K562 (cell line): ENCODE results near the gene CLCN6. TPM values are rescaled to one million over a fixed set of nuclear protein-coding genes. Genes with fewer than 3 reads are reported as not detected.
A peak's percentile ranks its signal among the peaks of the same experiment; 100 is the strongest.

ENCODE experiments used
- CBX8 ChIP-seq: fragments of 200-600 bp; sonication (generic); IDR thresholded peaks from 2 replicates; pipeline ENCODE4 v1.6.1; 2012; ENCODE audit warnings: borderline replicate concordance, mixed run types, low read depth, mild to moderate bottlenecking, moderate library complexity, mixed read lengths, low read length, control low read depth, inconsistent platforms; ENCODE audit not compliant: poor library complexity, severe bottlenecking; ENCODE audit errors: extremely low read depth
- DACH1 ChIP-seq: fragments of 450-650 bp; IDR thresholded peaks from 2 replicates; pipeline ENCODE4 v1.6.1; 2018; ENCODE audit not compliant: partially characterized antibody
- ELF4 ChIP-seq: fragments of 450-650 bp; formaldehyde crosslinking; IDR thresholded peaks from 2 replicates; pipeline ENCODE4 v1.4.0; 2022; ENCODE audit warnings: missing genetic modification characterization
- GABPB1 ChIP-seq: sonication (generic); formaldehyde crosslinking; IDR thresholded peaks from 2 replicates; pipeline ENCODE4 v1.8.0; 2022; ENCODE audit warnings: mild to moderate bottlenecking, missing genetic modification reagents
- KAT8 ChIP-seq: fragments of 450-650 bp; IDR thresholded peaks from 2 replicates; pipeline ENCODE4 v1.6.1; 2016; ENCODE audit warnings: low read depth, mild to moderate bottlenecking
- KDM5B ChIP-seq: fragments of 200-600 bp; sonication (generic); IDR thresholded peaks from 2 replicates; pipeline ENCODE4 v1.6.1; 2012; ENCODE audit warnings: low read depth, mild to moderate bottlenecking, moderate library complexity, low read length, control low read depth, inconsistent platforms; ENCODE audit not compliant: insufficient replicate concordance
- MAFK ChIP-seq: IDR thresholded peaks from 2 replicates; pipeline ENCODE4 v1.6.1; 2011; ENCODE audit warnings: low read length, improper control_type of control experiment
- MCM5 ChIP-seq: fragments of 450-650 bp; IDR thresholded peaks from 2 replicates; pipeline ENCODE4 v1.6.1; 2016; ENCODE audit warnings: low read depth
- MIER1 ChIP-seq: fragments of 450-650 bp; IDR thresholded peaks from 2 replicates; pipeline ENCODE4 v1.6.1; 2016; ENCODE audit warnings: antibody characterized with exemption, mild to moderate bottlenecking, low read depth
- MTA2 ChIP-seq: fragments of 450-650 bp; IDR thresholded peaks from 2 replicates; pipeline ENCODE4 v1.6.1; 2016; ENCODE audit warnings: low read depth
- NBN ChIP-seq: fragments of 450-650 bp; IDR thresholded peaks from 2 replicates; pipeline ENCODE4 v1.6.1; 2016; ENCODE audit warnings: low read depth, mild to moderate bottlenecking
- PHF8 ChIP-seq: fragments of 200-600 bp; sonication (generic); IDR thresholded peaks from 2 replicates; pipeline ENCODE4 v1.6.1; 2012; ENCODE audit warnings: mixed run types, mild to moderate bottlenecking, inconsistent platforms, low read length, moderate library complexity, borderline replicate concordance
- POLR2AphosphoS2 ChIP-seq: IDR thresholded peaks from 2 replicates; pipeline ENCODE4 v1.6.1; 2012; ENCODE audit warnings: low read length, improper control_type of control experiment
- SMARCA4 ChIP-seq: fragments of 450-650 bp; IDR thresholded peaks from 2 replicates; pipeline ENCODE4 v1.6.1; 2016
- TEAD4 ChIP-seq, 2 experiments: sonication (generic) in 1 of 2; formaldehyde crosslinking in 1 of 2; IDR thresholded peaks; 2 replicates each; pipeline versions ENCODE4 v1.6.1 to v1.8.0; 2012 to 2022; ENCODE audit warnings: borderline replicate concordance in 1 of 2, inconsistent platforms in 1 of 2, low read length in 1 of 2, mild to moderate bottlenecking in 1 of 2, missing genetic modification reagents in 1 of 2
- TRIM28 ChIP-seq: fragments of 450-650 bp; IDR thresholded peaks from 2 replicates; pipeline ENCODE4 v1.6.1; 2017
- ZNF644 ChIP-seq: fragments of 200-800 bp; sonication (Bioruptor generic); IDR thresholded peaks from 2 replicates; pipeline ENCODE4 v1.6.1; 2016; ENCODE audit warnings: low read depth, missing genetic modification characterization, missing compliant biosample characterization
- polyA plus RNA-seq, 8 experiments: library from polyadenylated mRNA; depleted of rRNA in 4 of 8; stranded (reverse) in 5 of 8; unstranded in 3 of 8; fragments of >200 nt; fragmentation: Nextera tagmentation in 2 of 8; fragmentation: Illumina TruSeq in 1 of 8; extraction: Ambion mirVana in 2 of 8; extraction: Trizol in 1 of 8; gene quantifications; 2 replicates each; pipeline versions ENCODE4 v1.2.1 to v1.2.3, GENCODE V29; 2011 to 2014; ENCODE audit warnings: inconsistent platforms in 1 of 8, missing spikeins in 1 of 8
- total RNA-seq, 7 experiments: library from RNA; depleted of rRNA in 6 of 7; stranded (reverse); fragments of >200 nt in 6 of 7; fragmentation: Illumina TruSeq in 2 of 7; extraction: Trizol in 2 of 7; gene quantifications; 2 replicates each; pipeline versions ENCODE4 v1.2.1 to v1.2.3, GENCODE V29; 2011 to 2021; ENCODE audit warnings: low replicate concordance in 1 of 7
- TF ChIP-seq, protein P1 (sequence below): fragments of 450-650 bp; formaldehyde crosslinking; IDR thresholded peaks from 2 replicates; pipeline ENCODE4 v1.4.0; 2022; ENCODE audit warnings: missing genetic modification characterization
- TF ChIP-seq, protein P2 (sequence below): fragments of 450-650 bp; formaldehyde crosslinking; IDR thresholded peaks from 2 replicates; pipeline ENCODE4 v1.4.0; 2020; ENCODE audit warnings: mild to moderate bottlenecking, moderate library complexity
- TF ChIP-seq, protein P3 (sequence below): sonication (generic); formaldehyde crosslinking; IDR thresholded peaks from 2 replicates; pipeline ENCODE4 v1.8.0; 2022; ENCODE audit warnings: mild to moderate bottlenecking, missing genetic modification reagents

Gene CLCN6
- total and polyA plus RNA-seq, 9 of the 15 experiments (the other 6 are each of a cell fraction or from before 2014, with no cell fraction given) = 2.0 to 21.8 (median 13.6) TPM

DNA sequence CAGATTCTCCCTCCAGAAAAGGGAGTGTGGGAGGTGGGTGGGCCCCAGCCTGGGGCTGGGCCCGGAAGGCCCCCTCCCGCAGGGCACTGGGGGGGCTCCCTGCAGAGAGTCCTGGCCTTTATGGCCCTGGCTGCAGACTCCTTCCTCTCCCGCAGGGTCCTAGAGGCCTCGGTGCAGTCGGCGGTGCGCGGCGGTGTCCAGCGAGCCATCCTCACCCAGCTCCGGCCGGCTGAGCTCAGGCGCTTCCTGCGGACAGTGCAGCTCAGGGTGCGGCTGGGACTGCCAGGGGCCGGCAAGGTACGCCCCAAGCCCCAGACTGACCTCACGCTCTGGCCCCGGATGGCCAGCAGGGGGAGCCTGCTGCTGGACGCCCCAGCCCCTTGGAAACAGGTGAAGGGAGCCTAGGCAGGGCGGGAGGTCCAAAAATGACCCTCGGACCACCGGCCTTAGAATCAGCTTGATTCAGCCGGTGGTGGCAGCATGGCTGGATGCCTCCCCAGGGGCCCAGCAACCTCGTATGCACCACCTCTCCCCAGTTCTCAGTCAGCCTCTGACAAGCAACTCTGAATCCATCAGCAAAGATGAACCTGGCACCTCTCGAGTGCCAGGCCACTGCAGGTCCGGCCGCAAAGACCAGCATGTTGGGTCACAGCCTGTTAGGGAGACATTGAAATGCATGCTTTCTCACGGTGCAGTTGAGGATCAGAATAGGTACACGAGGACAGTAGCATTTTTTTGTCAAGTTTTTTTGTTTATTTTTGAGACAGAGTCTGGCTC, 20.8 kb upstream of the CLCN6 start (continued):
- TF ChIP-seq, protein P1, sequence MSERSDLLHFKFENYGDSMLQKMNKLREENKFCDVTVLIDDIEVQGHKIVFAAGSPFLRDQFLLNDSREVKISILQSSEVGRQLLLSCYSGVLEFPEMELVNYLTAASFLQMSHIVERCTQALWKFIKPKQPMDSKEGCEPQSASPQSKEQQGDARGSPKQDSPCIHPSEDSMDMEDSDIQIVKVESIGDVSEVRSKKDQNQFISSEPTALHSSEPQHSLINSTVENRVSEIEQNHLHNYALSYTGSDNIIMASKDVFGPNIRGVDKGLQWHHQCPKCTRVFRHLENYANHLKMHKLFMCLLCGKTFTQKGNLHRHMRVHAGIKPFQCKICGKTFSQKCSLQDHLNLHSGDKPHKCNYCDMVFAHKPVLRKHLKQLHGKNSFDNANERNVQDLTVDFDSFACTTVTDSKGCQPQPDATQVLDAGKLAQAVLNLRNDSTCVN (CRISPR knock-in tag) = 0 out of 2 replicates have a peak, but pooled peaks have one; percentile 8
- TF ChIP-seq KAT8 (no peak), NBN (peak; percentile 49; the same call in 1 of the 2 replicates), POLR2AphosphoS2 (peak; percentile 82), MIER1 (no peak), ELF4 (CRISPR knock-in tag) (peak; percentile 63; the same call in 1 of the 2 replicates), MAFK (0 out of 2 replicates have a peak, but pooled peaks have one; percentile 5), DACH1 (no peak), GABPB1 (CRISPR knock-in tag) (peak; percentile 81), PHF8 (no peak), ZNF644 (no peak), KDM5B (peak; percentile 55), TEAD4 (IDR thresholded peaks at IDR 0.05; ENCODE audit: low read length) (no peak), TEAD4 (CRISPR knock-in tag; IDR thresholded peaks at IDR 0.05; ENCODE audit: borderline replicate concordance) (no peak), SMARCA4 (no peak), MCM5 (no peak), CBX8 (no peak), MTA2 (peak; percentile 21; the same call in 1 of the 2 replicates), TRIM28 (peak; percentile 74; the same call in 1 of the 2 replicates)
- TF ChIP-seq, protein P2, sequence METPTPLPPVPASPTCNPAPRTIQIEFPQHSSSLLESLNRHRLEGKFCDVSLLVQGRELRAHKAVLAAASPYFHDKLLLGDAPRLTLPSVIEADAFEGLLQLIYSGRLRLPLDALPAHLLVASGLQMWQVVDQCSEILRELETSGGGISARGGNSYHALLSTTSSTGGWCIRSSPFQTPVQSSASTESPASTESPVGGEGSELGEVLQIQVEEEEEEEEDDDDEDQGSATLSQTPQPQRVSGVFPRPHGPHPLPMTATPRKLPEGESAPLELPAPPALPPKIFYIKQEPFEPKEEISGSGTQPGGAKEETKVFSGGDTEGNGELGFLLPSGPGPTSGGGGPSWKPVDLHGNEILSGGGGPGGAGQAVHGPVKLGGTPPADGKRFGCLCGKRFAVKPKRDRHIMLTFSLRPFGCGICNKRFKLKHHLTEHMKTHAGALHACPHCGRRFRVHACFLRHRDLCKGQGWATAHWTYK (CRISPR knock-in tag) = peak; percentile 54; the same call in 1 of the 2 replicates
- TF ChIP-seq, protein P3, sequence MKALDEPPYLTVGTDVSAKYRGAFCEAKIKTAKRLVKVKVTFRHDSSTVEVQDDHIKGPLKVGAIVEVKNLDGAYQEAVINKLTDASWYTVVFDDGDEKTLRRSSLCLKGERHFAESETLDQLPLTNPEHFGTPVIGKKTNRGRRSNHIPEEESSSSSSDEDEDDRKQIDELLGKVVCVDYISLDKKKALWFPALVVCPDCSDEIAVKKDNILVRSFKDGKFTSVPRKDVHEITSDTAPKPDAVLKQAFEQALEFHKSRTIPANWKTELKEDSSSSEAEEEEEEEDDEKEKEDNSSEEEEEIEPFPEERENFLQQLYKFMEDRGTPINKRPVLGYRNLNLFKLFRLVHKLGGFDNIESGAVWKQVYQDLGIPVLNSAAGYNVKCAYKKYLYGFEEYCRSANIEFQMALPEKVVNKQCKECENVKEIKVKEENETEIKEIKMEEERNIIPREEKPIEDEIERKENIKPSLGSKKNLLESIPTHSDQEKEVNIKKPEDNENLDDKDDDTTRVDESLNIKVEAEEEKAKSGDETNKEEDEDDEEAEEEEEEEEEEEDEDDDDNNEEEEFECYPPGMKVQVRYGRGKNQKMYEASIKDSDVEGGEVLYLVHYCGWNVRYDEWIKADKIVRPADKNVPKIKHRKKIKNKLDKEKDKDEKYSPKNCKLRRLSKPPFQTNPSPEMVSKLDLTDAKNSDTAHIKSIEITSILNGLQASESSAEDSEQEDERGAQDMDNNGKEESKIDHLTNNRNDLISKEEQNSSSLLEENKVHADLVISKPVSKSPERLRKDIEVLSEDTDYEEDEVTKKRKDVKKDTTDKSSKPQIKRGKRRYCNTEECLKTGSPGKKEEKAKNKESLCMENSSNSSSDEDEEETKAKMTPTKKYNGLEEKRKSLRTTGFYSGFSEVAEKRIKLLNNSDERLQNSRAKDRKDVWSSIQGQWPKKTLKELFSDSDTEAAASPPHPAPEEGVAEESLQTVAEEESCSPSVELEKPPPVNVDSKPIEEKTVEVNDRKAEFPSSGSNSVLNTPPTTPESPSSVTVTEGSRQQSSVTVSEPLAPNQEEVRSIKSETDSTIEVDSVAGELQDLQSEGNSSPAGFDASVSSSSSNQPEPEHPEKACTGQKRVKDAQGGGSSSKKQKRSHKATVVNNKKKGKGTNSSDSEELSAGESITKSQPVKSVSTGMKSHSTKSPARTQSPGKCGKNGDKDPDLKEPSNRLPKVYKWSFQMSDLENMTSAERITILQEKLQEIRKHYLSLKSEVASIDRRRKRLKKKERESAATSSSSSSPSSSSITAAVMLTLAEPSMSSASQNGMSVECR (CRISPR knock-in tag) = 0 out of 2 replicates have a peak, but pooled peaks have one; percentile 49
